Naive B cell (primary cell): ENCODE results near the gene IL18BP. TPM values are rescaled to one million over a fixed set of nuclear protein-coding genes. Genes with fewer than 3 reads are reported as not detected.
A peak's percentile ranks its signal among the peaks of the same experiment; 100 is the strongest.

Source experiments
- ATAC-seq, 2 donors: fragments of 150-1000 bp; cut with Tn5 transposase; 2 replicates each; pipeline ENCODE4 v1.10.0; 2021; ENCODE audit warnings: low read depth in 2 of 2, mild to moderate bottlenecking in 2 of 2, moderate library complexity in 2 of 2
- DNase-seq: peaks from one replicate; pipeline ENCODE4 v3.0.0; 2022
- H3K27ac Mint-ChIP-seq, 6 donors: one replicate each; pipeline ENCODE4 v1.8.0; 2020 to 2022; ENCODE audit warnings: mild to moderate bottlenecking in 6 of 6, mixed read lengths in 6 of 6, moderate library complexity in 5 of 6, inconsistent platforms in 2 of 6
- H3K27me3 Mint-ChIP-seq, 3 donors: one replicate each; pipeline ENCODE4 v1.8.0; 2021 to 2022; ENCODE audit warnings: mixed read lengths in 3 of 3, mild to moderate bottlenecking in 1 of 3
- H3K36me3 Mint-ChIP-seq, 2 donors: one replicate each; pipeline ENCODE4 v1.8.0; 2020 to 2022; ENCODE audit warnings: mixed read lengths in 2 of 2, inconsistent platforms in 1 of 2, mild to moderate bottlenecking in 1 of 2
- H3K4me1 Mint-ChIP-seq, 3 donors: one replicate each; pipeline ENCODE4 v1.8.0; 2020 to 2022; ENCODE audit warnings: mixed read lengths in 3 of 3, inconsistent platforms in 1 of 3, mild to moderate bottlenecking in 1 of 3, moderate library complexity in 1 of 3
- H3K4me3 Mint-ChIP-seq, 8 donors: one replicate each; pipeline ENCODE4 v1.8.0; 2020 to 2022; ENCODE audit warnings: mild to moderate bottlenecking in 8 of 8, mixed read lengths in 8 of 8, moderate library complexity in 8 of 8, inconsistent platforms in 2 of 8
- H3K9me3 Mint-ChIP-seq, 7 donors: one replicate each; pipeline ENCODE4 v1.8.0; 2020 to 2022; ENCODE audit warnings: mixed read lengths in 7 of 7, mild to moderate bottlenecking in 5 of 7, inconsistent platforms in 2 of 7, moderate library complexity in 1 of 7
- polyA plus RNA-seq, 6 donors: library from polyadenylated mRNA; unstranded; fragments of 300-500 nt; fragmentation: Illumina TruSeq; gene quantifications; one replicate each; pipeline ENCODE4 v1.2.3, GENCODE V29; 2021; ENCODE audit warnings: low read depth in 6 of 6

The IL18BP gene
- polyA plus RNA-seq, 6 donors from 2014 or later, result 2.1 to 10.4 (median 5.7) TPM

GRCh38 chr11:72008728-72009127, 10.0 kb downstream of the IL18BP start:
- Mint-ChIP-seq H3K36me3 (peaks cover 6 to 38% of the 10 kb centered on the region in 2 donors), H3K27ac (peak overlapping the region in 1 of 6 donors; percentile 34), H3K4me1 (peaks cover 0 to 12% (median 3%) of the 10 kb centered on the region in 3 donors), H3K9me3 (no peaks in the 10 kb centered on the region), H3K4me3 (no peak overlapping the region), H3K27me3 (no peaks in the 10 kb centered on the region)
- DNase-seq, result no peak
- ATAC-seq, result no peak

- no peaks in the 10 kb centered on the region for H3K9me3 Mint-ChIP-seq
- no peak for ATAC-seq
- H3K4me3 Mint-ChIP-seq, result no peak overlapping the region
- H3K4me1 Mint-ChIP-seq, result peaks cover 0 to 13% (median 3%) of the 10 kb centered on the region in 3 donors
- DNase-seq, result no peak
- peaks cover 6 to 38% of the 10 kb centered on the region in 2 donors for H3K36me3 Mint-ChIP-seq
- no peaks in the 10 kb centered on the region for H3K27me3 Mint-ChIP-seq
- peak overlapping the region in 3 of 6 donors; percentile 52 to 71 (median 64) for H3K27ac Mint-ChIP-seq
These were observed 10.4 kb downstream of the IL18BP start for GRCh38 chr11:72009156-72009555.

- Mint-ChIP-seq H3K36me3 (peaks cover 6 to 53% of the 10 kb centered on the region in 2 donors), H3K9me3 (no peaks in the 10 kb centered on the region), H3K27ac (no peak overlapping the region), H3K27me3 (no peaks in the 10 kb centered on the region), H3K4me1 (peaks cover 0 to 16% (median 13%) of the 10 kb centered on the region in 3 donors), H3K4me3 (no peak overlapping the region)
- DNase-seq (no peak), ATAC-seq (no peak)
These were observed 12.0 kb downstream of the IL18BP start for GRCh38 chr11:72010529-72011233.

GRCh38 chr11:72012091-72012630, 13.5 kb downstream of the IL18BP start:
- no peak overlapping the region for H3K4me3 Mint-ChIP-seq
- no peaks in the 10 kb centered on the region for H3K27me3 Mint-ChIP-seq
- DNase-seq (no peak), ATAC-seq (no peak)
- H3K36me3 Mint-ChIP-seq, result peaks cover 8 to 54% of the 10 kb centered on the region in 2 donors
- H3K4me1 Mint-ChIP-seq, result peaks cover 0 to 17% (median 8%) of the 10 kb centered on the region in 3 donors
- peak overlapping the region in 1 of 6 donors; percentile 41 for H3K27ac Mint-ChIP-seq
- no peaks in the 10 kb centered on the region for H3K9me3 Mint-ChIP-seq

GRCh38 chr11:72012897-72013721, 14.4 kb downstream of the IL18BP start:
- H3K27me3 Mint-ChIP-seq, result no peaks in the 10 kb centered on the region
- DNase-seq (no peak), ATAC-seq (no peak)
- H3K9me3 Mint-ChIP-seq, result no peaks in the 10 kb centered on the region
- H3K4me3 Mint-ChIP-seq, result no peak overlapping the region
- peaks cover 9 to 49% of the 10 kb centered on the region in 2 donors for H3K36me3 Mint-ChIP-seq
- H3K27ac Mint-ChIP-seq, result peak overlapping the region in 2 of 6 donors; percentile 59 to 87
- peaks cover 0 to 17% (median 8%) of the 10 kb centered on the region in 3 donors for H3K4me1 Mint-ChIP-seq

GRCh38 chr11:72013765-72014711, 15.3 kb downstream of the IL18BP start:
- peaks cover 0 to 17% (median 8%) of the 10 kb centered on the region in 3 donors for H3K4me1 Mint-ChIP-seq
- H3K36me3 Mint-ChIP-seq, result peaks cover 3 to 50% of the 10 kb centered on the region in 2 donors
- no peak for ATAC-seq
- no peaks in the 10 kb centered on the region for H3K9me3 Mint-ChIP-seq
- DNase-seq, result no peak
- peak overlapping the region in 1 of 8 donors; percentile 77 for H3K4me3 Mint-ChIP-seq
- H3K27me3 Mint-ChIP-seq, result no peaks in the 10 kb centered on the region
- H3K27ac Mint-ChIP-seq, result peak overlapping the region in 3 of 6 donors; percentile 26 to 87 (median 84)

GRCh38 chr11:72014761-72015320, 16.1 kb downstream of the IL18BP start:
- peak overlapping the region in 3 of 6 donors; percentile 26 to 93 (median 84) for H3K27ac Mint-ChIP-seq
- peaks cover 0 to 17% (median 8%) of the 10 kb centered on the region in 3 donors for H3K4me1 Mint-ChIP-seq
- H3K4me3 Mint-ChIP-seq, result no peak overlapping the region
- peaks cover 3 to 43% of the 10 kb centered on the region in 2 donors for H3K36me3 Mint-ChIP-seq
- DNase-seq (no peak), ATAC-seq (no peak)
- H3K9me3 Mint-ChIP-seq, result no peaks in the 10 kb centered on the region
- no peaks in the 10 kb centered on the region for H3K27me3 Mint-ChIP-seq

- Mint-ChIP-seq H3K27ac (peak overlapping the region in 4 of 6 donors; percentile 41 to 84 (median 50)), H3K27me3 (no peaks in the 10 kb centered on the region), H3K4me1 (peaks cover 0 to 19% (median 8%) of the 10 kb centered on the region in 3 donors), H3K9me3 (no peaks in the 10 kb centered on the region), H3K36me3 (peaks cover 9 to 50% of the 10 kb centered on the region in 2 donors), H3K4me3 (peak overlapping the region in 1 of 8 donors; percentile 19)
- ATAC-seq (no peak), DNase-seq (no peak)
These were observed 16.9 kb downstream of the IL18BP start for GRCh38 chr11:72015511-72016061.

GRCh38 chr11:72018171-72018570, 19.5 kb downstream of the IL18BP start:
- no peaks in the 10 kb centered on the region for H3K9me3 Mint-ChIP-seq
- H3K27ac Mint-ChIP-seq, result peak overlapping the region in 1 of 6 donors; percentile 25
- ATAC-seq, result no peak

GRCh38 chr11:72023335-72023734, 24.6 kb downstream of the IL18BP start:
- Mint-ChIP-seq H3K36me3 (peaks cover 12 to 13% of the 10 kb centered on the region in 2 donors), H3K9me3 (no peaks in the 10 kb centered on the region), H3K4me3 (no peak overlapping the region), H3K27ac (peak overlapping the region in 1 of 6 donors; percentile 73), H3K4me1 (peaks cover 21 to 30% (median 24%) of the 10 kb centered on the region in 3 donors), H3K27me3 (no peaks in the 10 kb centered on the region)
- ATAC-seq, result no peak
- no peak for DNase-seq

More at GRCh38 chr11:72018171-72018570, 19.5 kb downstream of the IL18BP start:
- Mint-ChIP-seq H3K4me1 (peaks cover 0 to 16% (median 7%) of the 10 kb centered on the region in 3 donors), H3K27me3 (no peaks in the 10 kb centered on the region), H3K36me3 (peaks cover 9 to 48% of the 10 kb centered on the region in 2 donors), H3K4me3 (no peak overlapping the region)
- DNase-seq, result no peak

GRCh38 chr11:72024069-72024754, 25.5 kb downstream of the IL18BP start:
- DNase-seq (no peak), ATAC-seq (no peak)
- peaks cover 7 to 13% of the 10 kb centered on the region in 2 donors for H3K36me3 Mint-ChIP-seq
- peaks cover 26 to 36% (median 29%) of the 10 kb centered on the region in 3 donors for H3K4me1 Mint-ChIP-seq
- peak overlapping the region in 2 of 6 donors; percentile 60 to 93 for H3K27ac Mint-ChIP-seq
- no peak overlapping the region for H3K4me3 Mint-ChIP-seq
- no peaks in the 10 kb centered on the region for H3K9me3 Mint-ChIP-seq
- H3K27me3 Mint-ChIP-seq, result no peaks in the 10 kb centered on the region
